Tibial artery (tissue), 4 donors: ENCODE results near the gene MYO19.
"Not testable (repeated sequence)": the region's sequence is repeated elsewhere in the genome, so short reads cannot be mapped to it uniquely, and the experiment has no call there.

Source experiments
- DNase-seq, 2 donors: peaks; one replicate each; pipeline ENCODE4 v3.0.0-alpha.2; 2019
- H3K27ac ChIP-seq, 2 donors: fragments of 200-600 bp; sonication (generic) in 1 of 2; 1 replicate in 1 of 2; 2 replicates in 1 of 2; pipeline ENCODE4 v1.5.1; 2018 to 2019; ENCODE audit warnings: mild to moderate bottlenecking in 1 of 2
- H3K27me3 ChIP-seq, 2 donors: fragments of 200-600 bp; sonication (generic) in 1 of 2; one replicate each; pipeline versions ENCODE4 v1.5.1 to v1.6.0; 2016 to 2019
- H3K36me3 ChIP-seq, 3 donors: fragments of 200-600 bp; sonication (generic) in 2 of 3; one replicate each; pipeline ENCODE4 v1.5.1; 2016 to 2019; ENCODE audit warnings: mild to moderate bottlenecking in 2 of 3
- H3K4me1 ChIP-seq, 4 donors: fragments of 200-600 bp; sonication (generic) in 2 of 4; 1 replicate in 3 of 4; 2 replicates in 1 of 4; pipeline ENCODE4 v1.5.1; 2016 to 2019
- H3K4me3 ChIP-seq, 2 donors: fragments of 200-600 bp; sonication (generic) in 1 of 2; 1 replicate in 1 of 2; 2 replicates in 1 of 2; pipeline ENCODE4 v1.5.1; 2018 to 2019; ENCODE audit warnings: mild to moderate bottlenecking in 2 of 2
- H3K9me3 ChIP-seq, 3 donors: fragments of 200-600 bp; sonication (generic) in 1 of 3; one replicate each; pipeline ENCODE4 v1.5.1; 2016 to 2019
- CTCF ChIP-seq, 2 experiments: fragments of 200-600 bp in 1 of 2; fragments of 450-650 bp in 1 of 2; IDR thresholded peaks; one replicate each; pipeline ENCODE4 v1.5.1; 2017 to 2019; ENCODE audit warnings: antibody characterized with exemption in 2 of 2, mild to moderate bottlenecking in 1 of 2, moderate library complexity in 1 of 2
- intact Hi-C: fragments of 100-400 bp; cut with DNase I; formaldehyde crosslinking; loops from one replicate; pipeline ENCODE4 v1.15.0; 2023; ENCODE audit warnings: low total_unique reads

MYO19 gene

GRCh38 chr17:36509272-36509985 lies 25.2 kb downstream of the MYO19 start:
- Histone ChIP-seq H3K9me3 (no peaks in the 10 kb centered on the region), H3K27ac (no peak overlapping the region), H3K4me1 (no peaks in the 10 kb centered on the region), H3K4me3 (no peak overlapping the region), H3K36me3 (peaks cover 13 to 96% (median 55%) of the 10 kb centered on the region in 3 donors), H3K27me3 (no peaks in the 10 kb centered on the region)
- DNase-seq: no peak
- intact Hi-C loops: no loop called here
- TF ChIP-seq CTCF (IDR thresholded peaks at IDR 0.05): no peak

- DNase-seq, H3K9me3 ChIP-seq, H3K27ac ChIP-seq, H3K27me3 ChIP-seq, intact Hi-C loops, H3K4me3 ChIP-seq, H3K4me1 ChIP-seq: not testable (repeated sequence)
- peaks cover 13 to 96% (median 58%) of the 10 kb centered on the region in 3 donors for H3K36me3 ChIP-seq
These were observed 26.2 kb downstream of the MYO19 start for GRCh38 chr17:36508439-36508838.

GRCh38 chr17:36507266-36507665 lies 27.4 kb downstream of the MYO19 start:
- Histone ChIP-seq H3K36me3 (peaks cover 18 to 95% (median 61%) of the 10 kb centered on the region in 3 donors), H3K9me3 (no peaks in the 10 kb centered on the region), H3K27me3 (no peaks in the 10 kb centered on the region), H3K27ac (no peak overlapping the region), H3K4me3 (no peak overlapping the region), H3K4me1 (no peaks in the 10 kb centered on the region)
- no peak for DNase-seq
- TF ChIP-seq CTCF (IDR thresholded peaks at IDR 0.05): no peak
- intact Hi-C loops: no loop called here

GRCh38 chr17:36506831-36507230 lies 27.8 kb downstream of the MYO19 start:
- TF ChIP-seq CTCF (IDR thresholded peaks at IDR 0.05): no peak
- H3K4me3 ChIP-seq: no peak overlapping the region
- H3K27ac ChIP-seq: no peak overlapping the region
- no peaks in the 10 kb centered on the region for H3K9me3 ChIP-seq
- no peaks in the 10 kb centered on the region for H3K4me1 ChIP-seq
- peaks cover 18 to 95% (median 61%) of the 10 kb centered on the region in 3 donors for H3K36me3 ChIP-seq
- intact Hi-C loops: no loop called here
- no peaks in the 10 kb centered on the region for H3K27me3 ChIP-seq
- no peak for DNase-seq

- Histone ChIP-seq H3K27ac (no peak overlapping the region), H3K27me3 (no peaks in the 10 kb centered on the region), H3K4me3 (no peak overlapping the region), H3K36me3 (peaks cover 18 to 92% (median 61%) of the 10 kb centered on the region in 3 donors), H3K4me1 (no peaks in the 10 kb centered on the region), H3K9me3 (no peaks in the 10 kb centered on the region)
- no peak for TF ChIP-seq CTCF (IDR thresholded peaks at IDR 0.05)
- no peak for DNase-seq
- intact Hi-C loops: no loop called here
These were observed 28.3 kb downstream of the MYO19 start for GRCh38 chr17:36506249-36506826.

- H3K36me3 ChIP-seq: peaks cover 18 to 91% (median 69%) of the 10 kb centered on the region in 3 donors
- no peaks in the 10 kb centered on the region for H3K4me1 ChIP-seq
- H3K27me3 ChIP-seq: no peaks in the 10 kb centered on the region
- TF ChIP-seq CTCF (IDR thresholded peaks at IDR 0.05): no peak
- H3K9me3 ChIP-seq: no peaks in the 10 kb centered on the region
- H3K4me3 ChIP-seq: no peak overlapping the region
- no peak for DNase-seq
- H3K27ac ChIP-seq: no peak overlapping the region
- intact Hi-C loops: no loop called here
These were observed 29.5 kb downstream of the MYO19 start for GRCh38 chr17:36505171-36505570.
